T-helper 9 cell (primary cell): ENCODE results near the gene MAGEA9B.
"Not testable (repeated sequence)": the region's sequence is repeated elsewhere in the genome, so short reads cannot be mapped to it uniquely, and the experiment has no call there.

ENCODE experiments used
- DNase-seq: peaks from one replicate; pipeline ENCODE4 v3.0.0-alpha.2; 2020
- total RNA-seq, 2 donors: gene quantifications; one replicate each; lab custom pipeline; 2026; lab: John Stamatoyannopoulos, UW

Gene MAGEA9B
- 0 reads per million in 2 donors for total RNA-seq

- not testable (repeated sequence) for DNase-seq
These were observed at the start of gene MAGEA9B for GRCh38 chrX:149587359-149587758. Gene MAGEA9B, minus strand, starts transcription at chrX:149587459. Its CDS starts 4,280 bp downstream, at chrX:149583179.

- no peak for DNase-seq
These were observed 46.3 kb upstream of the MAGEA9B start for GRCh38 chrX:149633511-149633910.

DNA sequence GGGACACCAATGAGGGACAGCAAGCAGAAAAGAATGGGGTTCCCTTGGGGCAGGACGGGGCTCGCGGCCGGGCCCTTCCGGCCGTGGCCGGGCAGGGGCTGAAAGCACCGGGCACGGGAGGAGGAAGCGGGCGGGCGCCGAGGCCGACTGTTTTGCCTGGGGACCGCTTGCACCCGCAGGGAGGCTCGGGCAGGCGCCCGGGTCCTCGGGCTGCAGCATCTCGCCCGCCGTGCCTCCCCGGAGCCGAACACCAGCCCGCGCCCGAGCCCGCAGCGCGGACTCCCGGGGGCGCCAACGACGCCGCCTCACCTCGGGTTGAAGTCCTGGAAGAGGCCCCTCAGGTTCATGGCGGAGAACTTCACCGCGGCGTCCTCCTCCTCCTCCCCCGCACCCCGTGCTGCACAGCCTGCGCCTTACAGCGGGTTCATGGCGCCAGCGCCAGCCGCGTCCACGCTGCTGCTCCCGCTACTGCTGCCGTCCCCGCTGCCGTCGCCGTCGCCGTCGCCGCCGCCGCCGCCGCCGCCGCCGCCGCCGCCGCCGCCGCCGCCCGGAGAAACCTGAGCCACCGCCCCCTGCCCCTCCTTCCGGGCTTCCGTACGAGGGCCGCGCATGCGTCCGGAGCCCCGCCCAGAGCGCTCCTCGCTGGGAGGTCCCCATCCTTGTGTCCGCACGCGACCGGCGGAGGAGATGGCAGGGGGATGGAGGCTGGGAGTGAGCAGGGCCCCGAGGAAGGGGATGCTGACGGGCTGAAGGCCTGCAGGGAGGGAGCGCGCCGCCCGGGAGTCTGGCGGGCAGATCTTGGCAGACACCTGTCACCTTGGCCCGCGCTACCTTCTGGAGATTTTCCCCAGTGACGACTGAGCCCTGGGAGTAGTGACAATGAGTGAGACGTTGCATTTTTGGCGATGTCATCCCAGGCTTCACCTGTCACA, 44.2 kb upstream of the MAGEA9B start, which contains the start of gene TMEM185A:
TMEM185A (minus strand) TSS at position 559 of the 932 bp plus-strand sequence; CDS start at position 347, 212 bp downstream.
- DNase-seq, result peak; percentile 69

- no peak for DNase-seq
These were observed 43.5 kb upstream of the MAGEA9B start for GRCh38 chrX:149630681-149631233.

DNA sequence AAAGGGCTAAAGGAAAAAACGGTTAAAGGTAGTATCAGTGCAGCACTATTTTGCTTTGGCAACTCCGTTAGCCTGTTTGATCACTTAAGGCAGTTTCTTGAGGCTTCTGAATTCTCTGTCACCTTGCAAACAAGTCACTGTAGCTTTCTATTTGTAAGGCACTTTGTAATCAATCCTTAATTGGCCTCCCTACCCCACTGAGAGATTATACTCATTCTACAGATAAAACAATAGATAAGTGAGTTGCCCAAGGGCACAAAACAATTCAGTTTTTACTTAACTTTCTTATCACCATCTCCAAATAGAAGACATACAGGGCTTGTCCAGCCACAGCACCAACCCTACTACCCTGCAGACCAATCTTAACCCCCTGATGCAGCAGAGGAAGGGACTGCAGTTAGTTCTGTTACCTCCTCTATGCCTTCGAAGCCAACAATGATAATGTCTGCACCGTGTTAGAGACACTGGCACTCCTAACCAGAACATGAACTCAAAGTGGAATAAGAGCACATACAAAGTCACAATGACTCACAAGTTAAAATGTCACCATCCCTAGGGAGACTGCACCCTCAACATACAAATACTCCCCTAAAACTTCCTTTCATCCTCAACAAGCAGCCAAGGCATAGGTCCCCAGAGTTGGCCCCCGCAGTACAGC, 42.6 kb upstream of the MAGEA9B start:
- DNase-seq, result no peak

- DNase-seq, result no peak
These were observed 41.5 kb upstream of the MAGEA9B start for GRCh38 chrX:149628768-149629167.

- DNase-seq, result no peak
These were observed 41.0 kb upstream of the MAGEA9B start for GRCh38 chrX:149628280-149628679.

DNA sequence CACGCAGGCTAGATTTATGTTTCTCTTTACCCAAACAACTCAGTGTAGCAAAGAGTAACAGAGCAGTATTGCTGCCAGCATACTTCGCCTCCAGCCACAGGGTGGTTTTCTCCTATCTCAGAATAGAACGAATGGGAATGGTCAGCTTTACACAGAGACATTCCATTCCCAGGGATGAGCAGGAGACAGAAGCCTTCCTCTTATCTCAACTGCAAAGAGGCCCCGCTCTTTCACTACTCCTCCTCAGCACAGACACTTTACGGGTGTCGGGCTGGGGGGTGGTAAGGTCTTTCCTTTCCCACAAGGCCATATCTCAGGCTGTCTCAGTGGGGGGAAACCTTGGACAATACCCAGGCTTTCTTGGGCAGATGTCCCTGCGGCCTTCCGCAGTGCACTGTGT, 39.6 kb upstream of the MAGEA9B start:
- DNase-seq, result not testable (repeated sequence)

DNA sequence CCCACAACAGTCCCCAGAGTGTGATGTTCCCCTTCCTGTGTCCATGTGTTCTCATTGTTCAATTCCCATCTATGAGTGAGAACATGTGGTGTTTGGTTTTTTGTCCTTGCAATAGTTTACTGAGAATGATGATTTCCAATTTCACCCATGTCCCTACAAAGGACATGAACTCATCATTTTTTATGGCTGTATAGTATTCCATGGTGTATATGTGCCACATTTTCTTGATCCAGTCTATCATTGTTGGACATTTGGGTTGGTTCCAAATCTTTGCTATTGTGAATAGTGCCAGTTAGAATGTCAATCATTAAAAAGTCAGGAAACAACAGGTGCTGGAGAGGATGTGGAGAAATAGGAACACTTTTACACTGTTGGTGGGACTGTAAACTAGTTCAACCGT, 32.4 kb upstream of the MAGEA9B start:
- DNase-seq, result not testable (repeated sequence)

- no peak for DNase-seq
These were observed 31.6 kb upstream of the MAGEA9B start for GRCh38 chrX:149618871-149619270.

DNA sequence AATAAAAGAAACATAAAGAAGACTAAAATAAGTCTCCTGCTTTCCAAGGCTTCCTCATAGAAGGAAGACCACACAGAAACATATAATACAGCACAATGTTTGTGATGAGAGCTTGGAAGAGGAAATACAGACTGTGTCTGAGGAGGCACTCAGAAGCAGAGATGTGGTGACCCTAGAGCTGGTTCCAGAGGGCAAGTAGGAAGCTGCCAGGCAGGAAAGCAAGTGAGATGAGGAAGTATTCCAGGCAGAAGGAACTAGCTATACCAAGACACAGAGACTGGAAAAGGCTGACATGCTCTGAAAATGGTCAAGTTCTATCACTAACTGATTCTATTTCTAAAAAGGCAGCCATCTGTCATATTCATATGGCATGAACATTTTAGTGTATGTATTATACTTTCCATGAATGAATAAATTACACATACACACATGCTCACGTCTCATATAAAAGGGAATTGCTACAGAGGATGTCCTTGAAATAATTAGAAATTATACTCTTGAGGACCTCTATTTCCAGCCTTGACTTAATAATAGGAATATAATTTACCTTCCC, 24.4 kb upstream of the MAGEA9B start:
- no peak for DNase-seq

- DNase-seq, result no peak
These were observed 23.3 kb upstream of the MAGEA9B start for GRCh38 chrX:149610511-149610910.

GRCh38 chrX:149607699-149608098, 20.4 kb upstream of the MAGEA9B start:
- no peak for DNase-seq

DNA sequence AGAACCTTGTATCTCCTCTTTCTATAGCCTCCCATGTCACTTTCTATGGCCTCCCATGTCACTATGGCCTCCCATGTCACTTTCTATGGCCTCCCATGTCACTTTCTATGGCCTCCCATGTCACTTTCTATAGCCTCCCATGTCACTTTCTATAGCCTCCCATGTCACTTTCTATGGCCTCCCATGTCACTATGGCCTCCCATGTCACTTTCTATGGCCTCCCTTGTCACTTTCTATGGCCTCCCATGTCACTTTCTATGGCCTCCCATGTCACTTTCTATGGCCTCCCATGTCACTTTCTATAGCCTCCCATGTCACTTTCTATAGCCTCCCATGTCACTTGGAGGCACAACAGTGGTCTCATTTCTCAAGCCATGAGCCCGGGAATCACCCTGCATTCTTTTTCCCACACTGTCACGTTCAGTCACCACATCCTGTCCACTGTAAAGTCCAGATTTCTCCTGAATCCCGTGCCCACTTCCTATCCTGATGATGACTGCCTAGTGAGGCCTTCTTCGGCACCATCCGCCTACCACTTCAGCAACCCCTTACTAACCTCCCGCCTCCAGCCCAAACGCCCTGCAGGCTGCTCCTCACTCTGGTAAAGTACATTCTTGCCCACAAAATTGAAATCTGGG, 18.1 kb upstream of the MAGEA9B start:
- DNase-seq, result not testable (repeated sequence)

GRCh38 chrX:149598603-149599002, 11.3 kb upstream of the MAGEA9B start:
- not testable (repeated sequence) for DNase-seq

GRCh38 chrX:149595943-149596342, 8.7 kb upstream of the MAGEA9B start:
- DNase-seq, result not testable (repeated sequence)

DNA sequence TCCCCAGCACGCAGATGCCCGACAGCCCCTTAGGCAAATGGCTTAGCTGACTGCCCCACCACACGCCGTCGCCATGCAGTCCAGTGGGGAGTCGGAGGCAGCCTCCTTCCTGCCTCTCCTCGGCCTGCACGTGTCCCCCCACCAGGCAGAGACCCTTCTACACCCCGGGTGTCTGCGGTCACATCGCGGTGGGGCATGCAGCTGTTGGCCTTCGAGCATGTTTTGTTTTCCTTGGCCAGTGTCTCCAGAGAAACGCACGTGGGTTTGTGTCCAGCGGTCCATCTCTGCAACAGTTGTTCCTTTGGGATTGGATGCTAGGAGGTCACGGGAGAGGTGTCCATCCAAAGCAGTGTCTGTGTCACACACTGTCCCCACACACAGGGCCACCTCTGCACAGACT, 8.0 kb upstream of the MAGEA9B start, which contains the start of gene HSFX2:
HSFX2 (minus strand) TSS at position 101 of the 400 bp plus-strand sequence. CDS start 614 bp downstream, outside the sequence.
- not testable (repeated sequence) for DNase-seq

DNA sequence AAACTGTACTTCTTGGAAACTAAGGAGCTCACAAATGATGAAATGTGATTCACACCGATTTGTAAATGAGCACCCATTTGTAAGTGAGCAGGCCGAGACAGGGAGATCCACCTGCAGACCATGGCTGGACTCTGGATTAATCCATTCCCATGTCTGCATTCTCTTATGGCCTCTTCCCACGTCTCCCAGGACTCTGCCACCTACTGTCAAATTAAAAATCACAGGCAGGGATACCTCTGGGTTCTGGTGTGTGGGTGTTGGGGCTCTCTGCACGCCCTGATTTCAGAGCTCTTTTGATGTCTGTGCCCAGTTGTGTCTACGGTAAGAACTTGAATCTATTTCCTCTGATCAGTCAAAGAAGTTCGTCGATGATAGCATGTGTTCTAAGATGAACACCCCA, 3.7 kb upstream of the MAGEA9B start:
- not testable (repeated sequence) for DNase-seq

DNA sequence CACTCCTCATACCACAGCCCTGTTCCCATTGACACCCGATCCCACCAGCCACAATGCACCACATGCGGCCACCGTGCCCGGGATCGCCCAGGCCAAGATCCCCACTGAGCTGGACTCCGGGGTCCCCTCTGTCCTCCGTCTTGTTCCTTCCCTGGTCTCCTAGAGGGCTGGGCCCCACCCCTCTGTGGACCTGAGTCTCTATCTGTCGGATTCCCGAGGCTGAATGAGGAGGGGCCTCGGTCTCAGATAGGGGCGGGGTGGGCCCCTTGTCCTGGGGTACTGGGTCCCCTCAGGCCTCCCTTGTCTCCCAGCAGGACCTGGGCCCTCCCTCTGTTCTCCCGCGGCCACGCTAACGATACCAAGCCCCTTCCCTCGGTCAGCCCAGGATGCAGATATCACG, 1.6 kb downstream of the MAGEA9B start:
- not testable (repeated sequence) for DNase-seq

- DNase-seq, result not testable (repeated sequence)
These were observed 13.8 kb downstream of the MAGEA9B start for GRCh38 chrX:149573456-149573855.

GRCh38 chrX:149572743-149573142, 14.5 kb downstream of the MAGEA9B start:
- no peak for DNase-seq

DNA sequence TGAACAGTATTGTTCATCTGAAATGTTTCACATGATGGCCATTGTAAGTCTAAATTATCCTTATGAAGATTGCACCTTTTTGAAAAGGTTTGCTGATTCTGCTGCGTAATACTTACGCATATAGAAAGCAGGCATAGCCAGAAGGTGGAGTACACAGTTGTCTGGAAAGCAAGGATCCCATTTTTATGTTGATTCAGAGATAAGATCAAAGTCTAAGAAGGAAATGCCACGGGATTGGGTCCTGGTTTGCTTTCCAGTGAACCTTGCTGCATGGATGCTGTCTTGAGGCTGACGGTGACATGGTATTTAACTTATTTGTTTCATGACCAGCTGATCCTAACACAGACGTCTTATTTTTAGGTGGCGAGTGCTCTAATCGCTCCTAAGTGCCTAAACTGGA, 15.5 kb downstream of the MAGEA9B start:
- DNase-seq, result no peak
